A673 (cell line): ENCODE results near the gene TAS2R7. TPM values are rescaled to one million over a fixed set of nuclear protein-coding genes. Genes with fewer than 3 reads are reported as not detected.
"Not testable (repeated sequence)": the region's sequence is repeated elsewhere in the genome, so short reads cannot be mapped to it uniquely, and the experiment has no call there.

Experiments
- BruUV-seq: library from RNA; stranded (reverse); fragments of 400-500 nt; replicated peaks from 2 replicates; lab custom pipeline; 2021; lab: Mats Ljungman, UMichigan
- CTCF ChIA-PET: fragments of 300-600 bp; sonication (Branson Sonifier 250); formaldehyde crosslinking; loops from one replicate; lab custom pipeline; 2022; ENCODE audit warnings: antibody characterized with exemption; lab: Charles Lee
- POLR2A ChIA-PET: fragments of 300-600 bp; sonication (Branson Sonifier 250); formaldehyde crosslinking; loops from one replicate; lab custom pipeline; 2022; ENCODE audit warnings: antibody characterized with exemption; ENCODE audit not compliant: low non-redundant PET; lab: Charles Lee
- DNase-seq: peaks from one replicate; pipeline ENCODE4 v3.0.0-alpha.2; 2015; ENCODE audit warnings: low spot score
- H3K27ac ChIP-seq: fragments of 200-600 bp; sonication (generic); 2 replicates; pipeline ENCODE4 v1.5.1; 2016; ENCODE audit warnings: mixed run types, low read depth, mild to moderate bottlenecking, mixed read lengths, antibody characterized with exemption, low read length; ENCODE audit not compliant: poor library complexity, severe bottlenecking
- H3K27me3 ChIP-seq: fragments of 200-600 bp; sonication (generic); replicated peaks from 2 replicates; pipeline ENCODE4 v1.6.1; 2017; ENCODE audit warnings: mixed run types, low read depth, mild to moderate bottlenecking, mixed read lengths, antibody characterized with exemption, low read length; ENCODE audit not compliant: insufficient read depth, poor library complexity
- H3K36me3 ChIP-seq: fragments of 200-600 bp; sonication (generic); 2 replicates; pipeline ENCODE4 v1.6.1; 2016; ENCODE audit warnings: mixed run types, mild to moderate bottlenecking, mixed read lengths, antibody characterized with exemption, low read length; ENCODE audit not compliant: insufficient read depth, poor library complexity, severe bottlenecking
- H3K4me1 ChIP-seq: fragments of 200-600 bp; sonication (generic); 2 replicates; pipeline ENCODE4 v1.6.1; 2017; ENCODE audit warnings: mixed run types, mild to moderate bottlenecking, mixed read lengths, antibody characterized with exemption, low read length; ENCODE audit not compliant: insufficient read depth, poor library complexity, severe bottlenecking
- H3K4me3 ChIP-seq: fragments of 200-600 bp; sonication (generic); 2 replicates; pipeline ENCODE4 v1.5.1; 2016; ENCODE audit warnings: low read depth, mixed run types, mild to moderate bottlenecking, mixed read lengths, low read length; ENCODE audit not compliant: poor library complexity, severe bottlenecking
- H3K9me3 ChIP-seq: fragments of 200-600 bp; sonication (generic); 2 replicates; pipeline ENCODE4 v1.6.1; 2016; ENCODE audit warnings: mixed run types, low read depth, mild to moderate bottlenecking, mixed read lengths, antibody characterized with exemption, low read length; ENCODE audit not compliant: poor library complexity, severe bottlenecking
- EZH2 ChIP-seq: fragments of 200-600 bp; sonication (generic); IDR thresholded peaks from 2 replicates; pipeline ENCODE4 v1.6.1; 2017; ENCODE audit warnings: borderline replicate concordance, low read depth, mild to moderate bottlenecking, mixed read lengths, antibody characterized with exemption, low read length; ENCODE audit not compliant: poor library complexity, severe bottlenecking
- intact Hi-C: fragments of 100-400 bp; cut with micrococcal nuclease; formaldehyde crosslinking; loops from one replicate; pipeline ENCODE4 v1.10.0; 2022; ENCODE audit not compliant: unreplicated experiment
- total RNA-seq: library from RNA; stranded (reverse); gene quantifications from 2 replicates; pipeline ENCODE4 v1.2.3, GENCODE V29; 2021
- TF ChIP-seq, protein P1 (sequence below): fragments of 300-800, 200-600 bp; sonication (generic); conservative IDR thresholded peaks from 2 replicates; pipeline ENCODE4 v1.5.1; 2017; ENCODE audit warnings: low read depth, mild to moderate bottlenecking, antibody characterized with exemption, low read length, moderate library complexity, mixed read lengths

The TAS2R7 gene
- total RNA-seq, 1 experiment from 2014 or later, result not detected

DNA sequence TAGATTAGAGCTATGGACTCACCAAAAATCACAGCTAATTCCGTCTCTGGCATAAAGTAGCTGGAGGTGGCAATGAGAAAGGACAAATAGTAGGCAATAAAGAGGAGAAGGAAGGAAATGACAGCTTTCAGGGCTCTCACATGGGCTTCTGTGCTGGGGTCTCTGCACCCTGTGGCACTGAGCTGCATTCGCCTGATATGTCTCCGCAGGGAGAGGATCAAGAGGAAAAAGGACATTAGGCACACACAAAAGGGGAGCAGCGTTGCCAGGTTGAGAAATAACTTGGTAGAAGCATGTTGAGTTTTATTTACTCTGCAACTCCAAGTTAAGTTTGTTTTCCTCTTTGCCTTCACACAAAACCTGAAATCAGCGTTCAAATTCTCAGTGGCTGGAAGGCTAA lies 686 bp downstream of the TAS2R7 start:
- Histone ChIP-seq H3K27ac (no peak overlapping the region), H3K9me3 (no peaks in the 10 kb centered on the region), H3K27me3 (peaks cover 5% of the 10 kb centered on the region), H3K4me3 (no peak overlapping the region), H3K36me3 (no peaks in the 10 kb centered on the region), H3K4me1 (no peaks in the 10 kb centered on the region)
- ChIA-PET CTCF (no interaction called here), POLR2A (no interaction called here)
- no peak for TF ChIP-seq EZH2
- TF ChIP-seq, protein P1, sequence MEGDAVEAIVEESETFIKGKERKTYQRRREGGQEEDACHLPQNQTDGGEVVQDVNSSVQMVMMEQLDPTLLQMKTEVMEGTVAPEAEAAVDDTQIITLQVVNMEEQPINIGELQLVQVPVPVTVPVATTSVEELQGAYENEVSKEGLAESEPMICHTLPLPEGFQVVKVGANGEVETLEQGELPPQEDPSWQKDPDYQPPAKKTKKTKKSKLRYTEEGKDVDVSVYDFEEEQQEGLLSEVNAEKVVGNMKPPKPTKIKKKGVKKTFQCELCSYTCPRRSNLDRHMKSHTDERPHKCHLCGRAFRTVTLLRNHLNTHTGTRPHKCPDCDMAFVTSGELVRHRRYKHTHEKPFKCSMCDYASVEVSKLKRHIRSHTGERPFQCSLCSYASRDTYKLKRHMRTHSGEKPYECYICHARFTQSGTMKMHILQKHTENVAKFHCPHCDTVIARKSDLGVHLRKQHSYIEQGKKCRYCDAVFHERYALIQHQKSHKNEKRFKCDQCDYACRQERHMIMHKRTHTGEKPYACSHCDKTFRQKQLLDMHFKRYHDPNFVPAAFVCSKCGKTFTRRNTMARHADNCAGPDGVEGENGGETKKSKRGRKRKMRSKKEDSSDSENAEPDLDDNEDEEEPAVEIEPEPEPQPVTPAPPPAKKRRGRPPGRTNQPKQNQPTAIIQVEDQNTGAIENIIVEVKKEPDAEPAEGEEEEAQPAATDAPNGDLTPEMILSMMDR, result no peak
- no peak for DNase-seq
- BruUV-seq, result no TSS peak
- intact Hi-C loops, result no loop called here

DNA sequence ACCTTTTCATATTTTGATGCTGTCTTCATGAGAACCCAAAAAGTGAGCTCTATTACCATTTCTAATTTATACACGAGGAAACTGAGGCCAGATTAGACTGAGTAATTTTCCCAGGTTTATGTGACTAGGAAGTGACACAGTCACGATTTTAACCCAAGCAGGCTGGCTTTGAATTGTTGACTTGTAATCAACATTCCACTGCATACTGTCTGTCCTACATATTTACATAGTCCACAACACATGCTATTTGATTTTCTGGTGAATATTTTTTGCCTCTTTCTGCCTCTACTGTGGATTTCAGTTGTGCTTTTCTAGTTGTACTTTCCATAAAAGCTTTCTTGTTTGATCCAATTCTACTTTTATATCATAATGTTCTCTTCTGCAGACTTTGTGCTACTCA lies 8.2 kb downstream of the TAS2R7 start:
- intact Hi-C loops, result no loop called here
- ChIA-PET POLR2A (no interaction called here), CTCF (no interaction called here)
- Histone ChIP-seq H3K27ac (no peak overlapping the region), H3K9me3 (no peaks in the 10 kb centered on the region), H3K4me1 (no peaks in the 10 kb centered on the region), H3K36me3 (no peaks in the 10 kb centered on the region), H3K4me3 (no peak overlapping the region), H3K27me3 (no peaks in the 10 kb centered on the region)
- DNase-seq, result no peak
- BruUV-seq, result no TSS peak
- TF ChIP-seq, protein P1, result no peak

DNA sequence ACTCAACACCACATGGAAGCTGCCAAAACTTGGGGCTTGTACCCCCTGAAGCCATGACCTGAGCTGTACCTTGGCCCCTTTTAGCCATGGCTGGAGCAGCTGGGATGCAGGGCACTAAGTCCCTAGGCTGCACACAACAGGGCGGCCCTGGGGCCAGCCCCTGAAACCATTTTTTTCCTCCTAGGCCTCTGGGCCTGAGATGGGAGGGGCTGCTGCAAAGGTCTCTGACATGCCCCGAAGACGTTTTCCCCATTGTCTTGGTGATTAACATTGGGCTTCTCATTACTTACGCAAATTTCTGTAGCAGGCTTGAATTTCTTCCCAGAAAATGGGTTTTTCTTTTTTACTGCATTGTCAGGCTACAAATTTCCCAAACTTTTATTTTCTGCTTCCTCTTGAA lies 10.7 kb downstream of the TAS2R7 start:
- H3K4me1 ChIP-seq, H3K27me3 ChIP-seq, H3K36me3 ChIP-seq, intact Hi-C loops, H3K4me3 ChIP-seq, BruUV-seq, CTCF ChIA-PET, POLR2A ChIA-PET, DNase-seq, H3K9me3 ChIP-seq, H3K27ac ChIP-seq: not testable (repeated sequence)

DNA sequence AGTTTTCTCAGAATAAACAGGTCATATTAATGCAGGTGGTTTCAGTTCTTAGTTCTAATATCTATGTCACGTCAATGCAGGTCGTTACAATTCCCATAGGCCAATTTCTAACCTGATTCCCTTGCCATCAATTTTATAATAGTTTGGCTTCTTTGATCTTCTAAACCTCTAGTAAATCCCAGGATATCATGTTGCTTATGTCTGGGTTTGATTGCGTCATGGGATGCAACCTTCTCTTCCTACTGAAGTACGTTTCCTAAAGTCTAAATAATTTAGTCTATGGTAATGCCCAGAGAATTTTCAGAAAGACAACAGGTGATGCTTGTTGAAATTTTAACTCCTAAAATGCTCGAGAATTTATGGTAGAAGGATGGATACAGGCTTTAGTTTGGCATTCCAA lies 19.2 kb downstream of the TAS2R7 start:
- no peaks in the 10 kb centered on the region for H3K9me3 ChIP-seq
- BruUV-seq, result no TSS peak
- no peak overlapping the region for H3K27ac ChIP-seq
- H3K27me3 ChIP-seq, result no peaks in the 10 kb centered on the region
- CTCF ChIA-PET, result no interaction called here
- H3K36me3 ChIP-seq, result no peaks in the 10 kb centered on the region
- POLR2A ChIA-PET, result no interaction called here
- no peak for DNase-seq
- H3K4me3 ChIP-seq, result no peak overlapping the region
- TF ChIP-seq, protein P1, result no peak
- TF ChIP-seq EZH2, result no peak
- H3K4me1 ChIP-seq, result no peaks in the 10 kb centered on the region
- intact Hi-C loops, result no loop called here
